Testis (tissue), 3 donors: Measurements from ENCODE around the gene HSPA8. TPM values are rescaled to one million over a fixed set of nuclear protein-coding genes. Genes with fewer than 3 reads are reported as not detected.

Experiments
- polyA plus RNA-seq: library from polyadenylated mRNA; stranded (reverse); fragments of 350-450 nt; fragmentation: Illumina TruSeq; extraction: RNeasy Lipid Tissue Mini Kit (QIAGEN cat#74804); gene quantifications from one replicate; pipeline ENCODE4 v1.2.3, GENCODE V29; 2014; ENCODE audit warnings: low read depth, low replicate concordance; ENCODE audit not compliant: insufficient read depth
- small RNA-seq, 2 donors: library from RNA; depleted of rRNA; stranded (forward); fragments of <200 nt; gene quantifications; one replicate each; pipeline ENCODE3, GENCODE V24; 2016
- total RNA-seq, 2 donors: library from RNA; depleted of rRNA; stranded (reverse); fragments of >200 nt; gene quantifications; one replicate each; pipeline ENCODE4 v1.2.3, GENCODE V29; 2016

Gene HSPA8
- total and polyA plus RNA-seq, 3 donors from 2014 or later: 863 to 1,106 (median 1,081) TPM

Small RNA genes within 50 kb of the gene (small RNA-seq; reads per million reads assigned to genes)
- gene RPL31P47 (0 reads per million in 2 donors), gene SNORD14C (0 reads per million in 2 donors), gene SNORD14D (0 reads per million in 2 donors), gene SNORD14E (76.3 to 112 reads per million in 2 donors)

Other genes starting within 250 kb of the HSPA8 start
- under 1 TPM in 1 of 2 donors, not detected in 1; 0.50 TPM for gene CRTAM, start 223.6 kb downstream of the HSPA8 start, total RNA-seq
- gene CRTAM, start 223.6 kb downstream of the HSPA8 start, polyA plus RNA-seq: 1.7 TPM
- 10 to 100 TPM; 22.3 to 32.7 TPM for gene JHY, start 179.4 kb downstream of the HSPA8 start, total RNA-seq
- gene JHY, start 179.4 kb downstream of the HSPA8 start, polyA plus RNA-seq: 46.3 TPM
- not detected for gene BSX, start 80.3 kb downstream of the HSPA8 start, total RNA-seq
- gene BSX, start 80.3 kb downstream of the HSPA8 start, polyA plus RNA-seq: not detected
- 1 to 10 TPM; 6.0 to 6.3 TPM for gene CLMP, start 133.1 kb upstream of the HSPA8 start, total RNA-seq
- 6.5 TPM for gene CLMP, start 133.1 kb upstream of the HSPA8 start, polyA plus RNA-seq